Iris pigment epithelial cell (primary cell): Measurements from ENCODE around the gene USP6NL.
"Not testable (repeated sequence)": the region's sequence is repeated elsewhere in the genome, so short reads cannot be mapped to it uniquely, and the experiment has no call there.

Experiments
- DNase-seq: peaks from one replicate; pipeline ENCODE4 v3.0.0-alpha.2; 2011; ENCODE audit warnings: low read depth

Gene USP6NL

GRCh38 chr10:11515596-11516430, 95.6 kb downstream of the USP6NL start:
- peak; percentile 70 for DNase-seq

GRCh38 chr10:11513727-11514126, 97.7 kb downstream of the USP6NL start:
- DNase-seq: no peak

GRCh38 chr10:11512596-11512995, 98.9 kb downstream of the USP6NL start:
- no peak for DNase-seq

- DNase-seq: no peak
Observed at GRCh38 chr10:11511321-11511720, 100.1 kb downstream of the USP6NL start.

- DNase-seq: no peak
Observed at GRCh38 chr10:11510736-11511135, 100.7 kb downstream of the USP6NL start.

- DNase-seq: no peak
Observed at GRCh38 chr10:11510281-11510680, 101.2 kb downstream of the USP6NL start.

- DNase-seq: peak; percentile 35
Observed at GRCh38 chr10:11509036-11509435, 102.4 kb downstream of the USP6NL start.

GRCh38 chr10:11506247-11506789, 105.1 kb downstream of the USP6NL start:
- no peak for DNase-seq

- no peak for DNase-seq
Observed at GRCh38 chr10:11505639-11506038, 105.8 kb downstream of the USP6NL start.

GRCh38 chr10:11504566-11505285, 106.7 kb downstream of the USP6NL start:
- DNase-seq: no peak

GRCh38 chr10:11501600-11501999, 109.8 kb downstream of the USP6NL start:
- DNase-seq: no peak

GRCh38 chr10:11499425-11500071, 111.9 kb downstream of the USP6NL start:
- DNase-seq: no peak

- DNase-seq: no peak
Observed at GRCh38 chr10:11498399-11498798, 113.1 kb downstream of the USP6NL start.

GRCh38 chr10:11494923-11495322, 116.5 kb downstream of the USP6NL start:
- not testable (repeated sequence) for DNase-seq

- DNase-seq: no peak
Observed at GRCh38 chr10:11493646-11494045, 117.8 kb downstream of the USP6NL start.

GRCh38 chr10:11491087-11491486, 120.4 kb downstream of the USP6NL start:
- no peak for DNase-seq

GRCh38 chr10:11489591-11489990, 121.9 kb downstream of the USP6NL start:
- peak; percentile 58 for DNase-seq

GRCh38 chr10:11488126-11488525, 123.3 kb downstream of the USP6NL start:
- DNase-seq: peak; percentile 34

- DNase-seq: no peak
Observed at GRCh38 chr10:11483201-11484148, 128.0 kb downstream of the USP6NL start.

GRCh38 chr10:11482306-11482705, 129.1 kb downstream of the USP6NL start:
- DNase-seq: no peak

GRCh38 chr10:11480687-11481086, 130.8 kb downstream of the USP6NL start:
- no peak for DNase-seq
